Astrocyte of the hippocampus (primary cell): ENCODE results near the gene KATNB1.
"Not testable (repeated sequence)": the region's sequence is repeated elsewhere in the genome, so short reads cannot be mapped to it uniquely, and the experiment has no call there.

ENCODE experiments used
- DNase-seq: peaks from one replicate; pipeline ENCODE4 v3.0.0; 2011; ENCODE audit warnings: low read depth, low spot score

Gene KATNB1

DNA sequence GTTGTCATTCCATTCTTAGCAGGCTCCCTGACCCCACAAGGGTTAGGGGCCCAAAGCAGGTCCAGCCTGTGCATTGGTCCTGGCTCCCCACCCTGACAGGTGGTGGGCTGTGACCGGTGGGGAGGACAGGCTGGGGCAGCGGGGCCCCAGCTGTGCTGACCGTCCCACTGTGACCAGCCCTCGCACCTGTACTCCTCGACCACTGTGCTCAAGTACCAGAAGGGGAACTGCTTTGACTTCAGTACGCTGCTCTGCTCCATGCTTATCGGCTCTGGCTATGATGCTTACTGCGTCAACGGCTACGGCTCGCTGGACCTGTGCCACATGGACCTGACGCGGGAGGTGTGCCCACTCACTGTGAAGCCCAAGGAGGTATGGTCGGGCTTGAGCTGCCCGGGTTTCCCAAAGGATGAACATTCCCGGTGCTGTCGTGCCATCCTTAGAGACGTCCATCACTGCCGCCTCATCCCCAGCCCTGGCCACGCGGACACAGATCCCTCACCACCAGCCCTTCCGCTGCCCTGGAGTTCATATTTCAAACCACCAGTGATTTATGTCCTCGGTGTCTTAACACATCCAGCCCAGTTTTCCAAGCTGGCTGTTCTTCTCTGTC, 33.7 kb upstream of the KATNB1 start:
- DNase-seq, result no peak

DNA sequence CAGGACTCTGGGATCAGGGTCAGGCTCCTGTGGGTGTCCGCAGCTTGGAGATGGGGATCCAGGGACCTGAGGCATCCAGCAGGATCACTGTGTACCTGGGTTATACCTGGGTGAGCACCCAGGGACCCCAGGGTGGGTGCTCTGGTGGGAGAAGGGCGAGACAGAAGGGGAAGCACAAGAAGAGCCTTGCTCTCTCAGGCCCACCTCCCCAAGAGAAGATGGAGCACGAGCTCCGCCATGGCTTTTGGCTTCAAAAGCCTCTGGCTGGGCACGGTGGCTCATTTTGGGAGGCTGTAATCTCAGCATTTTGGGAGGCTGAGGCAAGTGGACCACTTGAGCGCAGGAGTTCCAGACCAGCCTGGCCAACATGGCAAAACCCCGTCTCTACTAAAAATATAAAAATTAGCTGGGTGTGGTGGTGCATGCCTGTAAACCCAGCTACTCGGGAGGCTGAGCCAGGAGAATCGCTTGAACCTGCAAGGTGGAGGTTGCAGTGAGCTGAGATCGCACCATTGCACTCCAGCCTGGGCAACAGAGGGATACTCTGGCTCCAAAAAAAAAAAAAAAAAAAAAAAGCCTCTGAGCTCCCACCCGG, 32.1 kb upstream of the KATNB1 start:
- no peak for DNase-seq

DNA sequence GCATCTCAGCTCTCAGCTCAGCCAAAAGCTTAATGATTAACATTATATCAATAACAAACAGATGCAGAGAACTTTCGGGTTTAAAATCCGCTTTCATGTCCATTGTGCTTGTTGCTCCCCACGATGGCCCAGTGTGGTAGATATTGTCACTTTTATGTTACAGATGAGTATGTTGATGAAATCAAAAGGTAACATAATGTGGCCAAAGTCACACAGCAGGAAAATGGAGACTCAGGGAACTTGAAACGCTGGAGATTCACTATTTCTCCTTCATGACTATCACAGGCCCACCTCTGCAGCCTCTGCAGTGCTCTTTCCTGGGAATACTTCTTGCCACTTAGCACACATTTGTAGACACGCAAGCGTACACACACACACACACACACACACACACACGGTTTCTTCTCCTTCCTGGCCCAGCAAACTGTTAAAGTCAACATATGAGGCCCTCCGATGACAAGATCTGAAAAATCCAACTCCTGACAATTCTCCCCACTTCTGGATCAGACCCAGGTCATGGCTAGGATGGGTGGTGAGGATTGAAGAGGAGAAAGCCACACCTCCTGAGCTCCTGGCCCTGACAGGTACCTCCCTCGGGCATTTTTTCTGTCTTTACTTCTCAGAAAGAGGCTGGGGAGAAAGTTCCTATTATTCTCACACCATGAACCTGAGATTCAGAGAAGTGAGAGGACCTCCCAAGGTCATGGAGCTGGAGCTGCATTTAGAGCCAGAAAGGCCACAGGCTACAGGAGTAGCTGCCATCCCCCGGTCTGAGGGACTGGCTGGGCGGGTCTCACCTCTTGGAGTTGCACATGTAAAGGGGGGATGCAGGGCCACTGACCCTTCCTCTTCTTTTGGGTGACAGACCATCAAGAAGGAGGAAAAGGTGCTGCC, 31.3 kb upstream of the KATNB1 start:
- DNase-seq, result no peak

DNA sequence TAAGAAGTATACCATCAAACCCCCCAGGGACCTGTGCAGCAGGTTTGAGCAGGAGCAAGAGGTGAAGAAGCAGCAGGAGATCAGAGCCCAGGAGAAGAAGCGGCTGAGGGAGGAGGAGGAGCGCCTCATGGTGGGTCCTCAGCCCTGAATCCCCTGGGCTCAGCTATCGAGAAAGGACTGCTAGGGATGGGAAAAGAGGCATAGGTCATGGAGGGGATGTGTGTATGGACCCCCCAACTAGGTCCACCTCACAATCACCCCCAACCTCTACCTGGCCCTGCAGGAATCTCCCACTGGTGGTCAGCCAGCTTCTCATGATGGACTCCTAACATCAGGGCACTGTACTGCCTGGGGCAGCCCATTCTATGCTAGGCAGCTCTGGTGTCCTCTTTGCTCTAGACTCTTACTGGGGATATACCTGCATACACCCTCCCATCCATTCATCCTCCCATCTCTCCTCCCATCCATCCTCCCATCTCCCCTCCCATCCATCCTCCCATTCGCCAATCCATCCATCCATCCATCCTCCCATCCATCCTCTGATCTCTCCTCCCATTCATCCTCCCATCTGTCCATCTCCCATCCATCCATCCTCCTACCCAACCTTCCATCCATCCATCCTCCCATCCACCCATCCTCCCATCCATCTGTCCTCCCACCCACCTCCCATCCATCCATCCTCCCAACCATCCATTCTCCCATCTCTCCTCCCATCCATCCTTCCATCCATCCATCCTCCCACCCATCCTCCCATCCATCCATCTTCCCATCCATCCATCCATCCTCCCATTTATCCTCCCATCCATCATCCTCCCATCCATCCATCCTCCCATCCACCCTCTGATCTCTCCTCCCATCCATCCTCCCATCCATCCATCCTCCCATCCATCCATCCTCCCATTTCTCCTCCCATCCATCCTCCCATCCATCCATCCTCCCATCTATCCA, 30.4 kb upstream of the KATNB1 start:
- DNase-seq, result no peak

DNA sequence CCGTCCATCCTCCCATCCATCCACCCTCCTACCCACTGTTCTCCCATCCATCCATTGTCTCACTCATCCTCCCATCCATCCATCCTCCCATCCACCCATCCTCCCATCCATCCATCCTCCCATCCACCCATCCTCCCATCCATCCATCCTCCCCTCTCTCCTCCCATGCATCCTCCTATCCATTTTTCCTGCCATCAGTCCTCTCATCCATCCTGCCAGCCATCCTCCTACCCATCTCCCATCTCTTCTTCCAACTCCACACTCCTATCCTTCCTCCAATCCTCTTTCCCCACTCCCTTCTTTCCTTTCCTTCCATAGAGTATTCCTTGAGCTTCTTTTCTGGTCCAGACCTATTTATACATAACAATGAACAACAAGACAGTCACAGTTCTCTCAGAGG, 28.9 kb upstream of the KATNB1 start:
- no peak for DNase-seq

DNA sequence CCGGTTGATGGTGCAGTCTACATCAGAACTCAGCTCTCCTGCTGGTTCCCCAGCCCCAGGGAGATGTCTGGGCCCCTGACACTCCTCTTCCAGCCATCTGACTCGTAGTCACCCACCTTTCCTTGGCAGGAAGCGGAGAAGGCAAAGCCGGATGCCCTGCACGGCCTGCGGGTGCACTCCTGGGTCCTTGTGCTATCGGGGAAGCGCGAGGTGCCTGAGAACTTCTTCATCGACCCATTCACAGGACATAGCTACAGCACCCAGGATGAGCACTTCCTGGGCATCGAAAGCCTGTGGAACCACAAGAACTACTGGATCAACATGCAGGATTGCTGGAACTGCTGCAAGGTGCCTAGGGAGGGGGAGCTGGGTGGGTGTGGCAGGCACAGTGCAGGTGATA, 28.2 kb upstream of the KATNB1 start:
- DNase-seq, result no peak

DNA sequence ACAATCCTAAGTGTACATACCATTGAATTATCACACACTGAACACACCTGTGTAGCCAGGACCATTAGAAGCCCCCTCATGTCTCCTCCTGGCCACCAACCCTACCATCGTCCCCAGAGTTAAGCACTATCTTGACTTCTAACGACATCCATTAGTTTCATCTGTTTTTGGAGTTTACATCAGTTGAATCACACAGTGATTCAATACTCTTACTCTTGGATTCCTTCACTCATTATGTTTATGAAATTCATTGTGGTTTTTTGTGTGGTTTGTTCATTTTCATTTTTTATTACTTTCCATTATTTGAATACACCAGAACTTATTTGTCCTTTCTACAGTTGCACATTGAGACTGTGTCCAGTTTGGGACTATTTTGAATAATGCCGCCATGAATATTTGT, 27.4 kb upstream of the KATNB1 start:
- DNase-seq, result no peak

DNA sequence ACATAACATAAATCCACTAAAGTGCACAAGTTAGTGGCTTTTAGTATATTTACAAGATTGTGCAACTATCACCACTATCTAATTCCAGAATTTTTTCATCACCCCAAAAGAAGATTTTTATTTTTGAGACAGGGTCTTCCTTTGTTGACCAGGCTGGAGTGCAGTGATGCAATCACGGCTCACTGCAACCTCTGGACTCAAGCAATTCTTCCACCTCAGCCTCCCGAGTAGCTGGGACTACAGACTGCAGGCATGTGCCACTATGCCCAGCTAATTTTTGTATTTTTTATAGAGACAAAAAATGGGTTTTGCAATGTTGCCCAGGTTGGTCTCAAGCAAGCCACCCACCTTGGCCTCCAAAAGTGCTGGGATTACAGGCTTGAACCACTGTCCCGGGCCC, 25.9 kb upstream of the KATNB1 start:
- DNase-seq, result no peak

DNA sequence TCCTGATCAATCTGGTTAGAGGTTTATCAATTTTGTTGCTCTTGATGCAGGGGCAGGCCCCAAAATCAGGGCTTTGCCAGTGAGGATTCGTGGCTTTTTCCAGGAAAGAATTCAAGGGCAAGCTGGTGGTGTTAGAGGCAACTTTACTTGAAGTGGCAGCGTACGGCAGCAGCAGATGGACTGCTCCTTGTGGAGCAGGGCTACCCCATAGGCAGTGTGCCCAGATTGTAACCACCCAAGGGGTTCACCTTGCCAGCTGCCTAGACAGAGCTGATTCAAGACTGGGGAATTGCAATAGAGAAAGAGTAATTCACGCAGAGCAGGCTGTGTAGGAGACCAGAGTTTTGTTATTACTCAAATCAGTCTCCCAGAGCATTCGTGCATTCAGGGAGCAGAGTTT, 24.2 kb upstream of the KATNB1 start:
- no peak for DNase-seq

DNA sequence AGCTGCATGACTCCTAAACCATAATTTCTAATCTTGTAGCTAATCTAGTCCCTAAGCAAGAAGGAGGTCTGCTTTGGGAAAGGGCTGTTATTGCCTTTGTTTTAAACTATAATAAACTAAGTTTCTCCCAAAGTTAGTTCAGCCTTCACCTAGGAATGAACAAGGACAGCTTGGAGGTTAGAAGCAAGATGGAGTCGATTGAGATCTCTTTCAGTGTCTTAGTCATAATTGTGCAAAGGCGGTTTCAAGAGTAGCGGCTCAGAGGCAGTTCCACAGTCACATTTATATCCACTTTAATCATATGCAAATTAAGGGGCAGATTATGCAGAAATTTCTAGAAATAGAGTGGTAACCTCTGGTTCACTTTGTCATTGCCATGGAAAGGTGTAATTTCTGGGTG, 23.6 kb upstream of the KATNB1 start:
- DNase-seq, result no peak

DNA sequence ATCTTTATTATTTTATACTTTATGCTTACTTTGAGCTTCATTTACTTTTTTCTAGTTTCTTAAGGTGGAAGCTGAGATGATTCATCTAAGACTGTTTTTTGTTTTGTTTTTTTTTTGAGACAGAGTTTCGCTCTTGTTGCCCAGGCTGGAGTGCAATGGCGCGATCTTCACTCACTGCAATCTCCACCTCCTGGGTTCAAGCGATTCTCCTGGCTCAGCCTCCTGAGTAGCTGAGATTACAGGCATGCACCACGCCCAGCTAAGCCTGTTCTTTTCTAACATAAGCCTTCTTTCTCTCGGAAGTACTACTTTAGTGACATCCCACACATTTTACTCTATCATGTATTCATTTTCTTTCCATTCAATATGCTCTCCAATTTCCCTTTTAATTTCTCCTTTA, 23.0 kb upstream of the KATNB1 start:
- not testable (repeated sequence) for DNase-seq

DNA sequence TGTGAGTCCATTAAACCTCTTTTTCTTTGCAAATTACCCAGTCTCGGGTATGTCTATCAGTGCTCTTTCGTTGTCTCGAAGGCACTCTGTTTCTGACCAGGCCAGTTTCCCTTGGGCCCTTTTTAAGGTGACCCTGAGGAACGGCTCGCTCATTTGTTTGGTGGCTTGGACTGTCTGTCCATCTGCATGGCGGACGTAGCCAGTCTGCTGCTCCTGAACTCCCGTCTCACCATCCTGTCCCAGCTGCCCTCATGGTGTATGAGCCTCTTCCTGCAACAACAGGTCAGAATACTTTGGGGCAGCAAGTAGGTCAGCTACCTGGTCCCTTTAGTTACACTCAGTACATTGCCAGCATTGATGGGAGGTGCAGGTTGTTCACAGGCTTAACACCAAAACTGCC, 22.0 kb upstream of the KATNB1 start:
- DNase-seq, result no peak

DNA sequence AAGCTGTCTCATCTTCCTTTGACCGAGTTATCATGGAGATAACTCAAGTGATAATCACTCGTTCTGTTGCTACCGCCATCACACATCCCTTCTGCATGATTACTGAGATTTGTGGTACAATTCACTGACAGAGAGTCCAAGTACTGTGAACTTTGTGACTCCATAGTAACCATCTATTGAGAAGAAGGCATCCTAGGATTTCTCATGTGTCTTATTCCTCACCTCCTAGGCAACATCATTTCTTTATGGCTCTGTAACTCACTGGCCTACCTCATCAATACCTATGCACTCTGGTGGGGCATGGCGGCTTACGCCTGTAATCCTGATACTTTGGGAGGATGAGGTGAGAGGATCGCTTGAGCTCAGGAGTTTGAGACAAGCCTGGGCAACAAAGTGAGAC, 21.5 kb upstream of the KATNB1 start:
- no peak for DNase-seq

DNA sequence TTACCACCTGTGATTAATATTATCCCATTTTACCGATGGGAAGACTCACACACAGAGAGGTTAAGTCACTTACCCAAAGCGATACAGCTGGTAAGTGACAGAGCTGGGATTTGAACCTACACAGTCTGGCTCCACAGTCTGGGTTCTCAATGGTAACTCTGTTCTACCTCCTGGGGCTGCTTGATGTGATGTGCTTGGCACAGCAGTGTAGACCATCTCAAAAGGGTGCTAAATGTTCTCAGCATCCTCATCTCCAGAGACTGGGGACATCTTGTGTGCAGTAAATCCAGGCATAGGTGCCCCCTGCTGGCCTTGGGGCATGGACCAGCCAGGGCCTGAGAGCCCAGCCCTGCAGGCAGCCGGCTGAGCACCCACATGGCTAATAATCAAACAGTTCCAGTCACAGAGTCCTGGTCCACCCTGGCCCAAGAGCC, 15.4 kb upstream of the KATNB1 start:
- DNase-seq, result peak; percentile 73

DNA sequence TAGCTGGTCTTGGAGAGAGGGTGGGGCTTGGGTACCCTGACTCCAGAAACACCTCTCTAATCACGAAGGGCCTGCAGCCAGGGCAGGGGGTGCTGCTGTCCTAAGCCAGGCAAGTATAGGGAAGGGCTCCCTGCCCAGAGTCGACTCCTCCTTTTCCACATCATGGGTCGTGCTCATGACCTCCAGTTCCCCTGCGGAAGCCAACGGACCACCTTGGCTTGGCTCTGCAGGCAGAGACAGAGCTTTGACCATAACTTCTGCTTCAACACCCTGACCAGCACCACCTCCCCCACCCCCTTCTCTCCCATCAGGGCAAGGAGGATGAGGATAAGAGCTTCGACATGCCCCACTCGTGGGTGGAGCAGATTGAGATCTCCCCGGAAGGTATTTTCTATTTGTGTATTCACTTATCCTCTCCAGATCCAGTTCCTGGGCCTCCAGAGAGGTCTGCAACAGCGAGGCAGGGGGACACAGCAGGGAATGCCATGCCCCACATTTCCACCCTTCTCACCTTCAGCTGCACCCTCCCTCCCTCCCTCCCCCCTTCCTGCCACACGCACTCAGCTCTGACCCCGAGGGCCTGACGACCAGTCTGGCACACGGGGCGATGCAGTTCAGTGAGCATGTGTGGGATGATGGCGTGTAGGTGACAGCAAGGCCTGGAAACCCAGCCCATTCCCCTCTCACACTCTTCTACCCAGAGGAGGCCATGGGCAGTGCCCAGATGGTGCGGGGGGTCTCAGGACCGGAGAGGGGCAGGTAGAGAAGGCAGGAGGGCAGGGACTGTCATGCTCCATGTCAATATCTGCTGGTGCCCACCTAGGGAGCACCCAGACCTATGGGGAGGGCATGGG, 14.0 kb upstream of the KATNB1 start:
- DNase-seq, result no peak

DNA sequence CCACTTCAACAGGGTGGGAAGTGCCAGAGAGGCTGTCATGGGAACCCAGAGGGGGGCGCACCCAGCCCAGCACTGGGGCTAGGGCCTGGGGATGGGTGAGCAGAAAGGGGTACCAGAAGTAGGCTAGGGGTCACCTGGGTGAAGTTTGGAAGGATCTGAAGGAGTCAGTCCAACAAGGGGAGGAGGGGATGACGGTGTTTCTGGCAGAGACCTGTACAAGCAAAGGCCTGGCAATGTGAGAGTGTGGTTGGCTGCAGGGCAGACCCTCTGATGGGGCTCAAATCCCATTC, 13.4 kb upstream of the KATNB1 start:
- no peak for DNase-seq

DNA sequence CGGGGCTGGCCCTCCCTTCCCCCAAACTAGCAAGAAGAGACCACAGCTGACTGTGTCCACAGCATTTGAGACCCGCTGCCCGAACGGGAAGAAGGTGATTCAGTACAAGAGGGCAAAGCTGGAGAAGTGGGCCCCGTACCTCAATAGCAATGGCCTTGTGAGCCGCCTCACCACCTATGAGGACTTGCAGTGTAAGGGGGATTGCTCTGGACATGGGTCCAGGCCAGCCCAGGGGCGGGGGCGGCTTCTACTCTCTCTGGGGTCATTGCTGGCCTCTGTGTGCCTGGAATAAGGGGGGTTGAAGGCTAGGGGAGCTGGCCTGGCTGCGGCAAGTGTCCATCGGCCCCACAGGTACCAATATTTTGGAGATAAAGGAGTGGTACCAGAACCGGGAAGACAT, 12.9 kb upstream of the KATNB1 start:
- DNase-seq, result no peak

DNA sequence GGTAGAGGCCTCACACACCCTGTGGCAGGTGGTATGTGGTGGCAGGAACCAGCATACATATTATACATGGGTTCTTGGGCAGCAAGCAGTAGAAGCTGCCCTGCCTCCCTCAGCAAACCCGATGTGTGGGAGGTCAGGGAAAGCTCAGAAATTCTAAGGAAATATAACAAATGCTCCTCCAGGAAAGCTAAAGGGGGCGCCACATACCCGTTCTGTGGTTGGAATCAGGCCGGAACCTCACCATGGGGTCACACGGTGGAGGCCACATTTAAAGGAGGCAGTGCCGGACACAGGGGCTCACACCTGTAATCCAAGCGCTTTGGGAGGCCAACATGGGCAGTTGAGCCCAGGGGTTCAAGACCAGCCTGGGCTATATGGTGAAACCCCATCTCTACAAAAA, 12.4 kb upstream of the KATNB1 start:
- DNase-seq, result peak; percentile 13

DNA sequence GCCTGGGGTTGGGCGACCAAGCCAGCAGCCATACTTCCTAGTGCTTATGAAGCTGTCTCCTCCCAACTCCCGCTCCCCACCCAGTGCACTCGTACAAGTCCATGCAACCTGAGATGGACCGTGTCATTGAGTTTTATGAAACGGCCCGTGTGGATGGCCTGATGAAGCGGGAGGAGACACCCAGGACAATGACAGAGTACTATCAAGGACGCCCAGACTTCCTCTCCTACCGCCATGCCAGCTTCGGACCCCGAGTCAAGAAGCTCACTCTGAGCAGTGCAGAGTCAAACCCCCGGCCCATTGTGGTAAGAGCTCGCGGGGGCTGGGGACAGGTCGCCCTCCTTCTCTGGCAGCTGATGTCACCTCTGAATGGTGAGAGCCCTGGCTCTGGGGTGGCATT, 11.0 kb upstream of the KATNB1 start:
- DNase-seq, result no peak

DNA sequence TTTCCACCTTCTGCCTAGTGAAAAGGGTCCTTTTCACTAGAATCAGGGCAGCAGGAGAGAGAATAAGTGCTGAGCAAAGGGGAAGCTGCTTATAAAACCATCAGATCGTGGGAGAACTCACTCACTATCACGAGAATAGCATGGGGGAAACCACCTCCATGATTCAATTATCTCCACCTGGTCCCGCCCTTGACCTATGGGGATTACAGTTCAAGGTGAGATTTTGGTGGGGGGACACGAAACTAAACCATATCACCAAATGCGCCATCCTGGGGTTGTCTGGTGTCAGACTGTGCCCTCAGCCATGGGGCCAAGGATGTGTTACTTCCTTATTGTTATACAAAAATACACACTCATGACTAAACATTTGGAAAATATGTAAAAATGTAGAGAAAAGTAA, 10.4 kb upstream of the KATNB1 start:
- DNase-seq, result no peak

DNA sequence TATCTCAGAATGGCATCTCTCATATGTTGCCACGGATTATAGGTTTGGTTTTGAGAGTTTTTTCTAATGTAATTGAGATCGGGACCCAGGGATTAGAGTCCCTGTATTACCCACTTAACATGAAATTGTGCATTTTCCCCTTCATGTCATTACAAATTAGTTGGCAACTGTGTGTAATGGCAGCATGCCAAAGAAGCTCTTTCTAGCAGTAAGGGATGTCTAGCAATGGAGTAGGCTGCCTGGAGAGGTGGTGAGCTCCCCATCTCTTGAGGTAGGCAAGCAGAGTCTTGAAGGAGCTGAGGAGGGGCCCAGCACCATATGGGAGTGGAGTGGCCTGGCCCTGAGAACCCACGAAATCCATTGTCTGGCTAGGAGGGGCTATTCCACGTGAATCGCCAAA, 10.0 kb upstream of the KATNB1 start:
- no peak for DNase-seq
